GM23338 (cell line): ENCODE measurements around the gene GREB1L. TPM values are rescaled to one million over a fixed set of nuclear protein-coding genes. Genes with fewer than 3 reads are reported as not detected.

ENCODE experiments used
- ATAC-seq: fragments of 200-7000 bp; cut with Tn5 transposase; 3 replicates; pipeline ENCODE4 v1.9.1; 2020
- DNase-seq: peaks from one replicate; pipeline ENCODE4 v3.0.0-alpha.2; 2015; ENCODE audit warnings: low spot score
- H2AFZ ChIP-seq: fragments of 200-600 bp; sonication (generic); 2 replicates; pipeline ENCODE4 v1.8.0; 2016; ENCODE audit warnings: antibody characterized with exemption, mild to moderate bottlenecking, moderate library complexity
- H3F3A ChIP-seq: fragments of 200-600 bp; sonication (generic); replicated peaks from 2 replicates; pipeline ENCODE4 v1.8.0; 2017; ENCODE audit warnings: antibody characterized with exemption, mixed run types, low read depth
- H3K27ac ChIP-seq: fragments of 200-600 bp; sonication (generic); 2 replicates; pipeline ENCODE4 v1.6.1; 2016; ENCODE audit warnings: low read depth
- H3K27me3 ChIP-seq: fragments of 200-600 bp; sonication (generic); 2 replicates; pipeline ENCODE4 v1.8.0; 2016; ENCODE audit warnings: mild to moderate bottlenecking, mixed run types, moderate library complexity; ENCODE audit not compliant: insufficient read depth
- H3K36me3 ChIP-seq: fragments of 200-600 bp; sonication (generic); 2 replicates; pipeline ENCODE4 v1.8.0; 2016; ENCODE audit warnings: mild to moderate bottlenecking; ENCODE audit not compliant: insufficient read depth
- H3K4me1 ChIP-seq: fragments of 200-600 bp; sonication (generic); 2 replicates; pipeline ENCODE4 v1.8.0; 2016; ENCODE audit warnings: mild to moderate bottlenecking, moderate library complexity; ENCODE audit not compliant: insufficient read depth
- H3K4me2 ChIP-seq: fragments of 200-600 bp; sonication (generic); 2 replicates; pipeline ENCODE4 v1.7.1; 2017; ENCODE audit warnings: mixed run types
- H3K4me3 ChIP-seq: fragments of 200-600 bp; sonication (generic); 2 replicates; pipeline ENCODE4 v1.6.1; 2016; ENCODE audit warnings: mixed run types
- H3K79me2 ChIP-seq: fragments of 200-600 bp; sonication (generic); replicated peaks from 2 replicates; pipeline ENCODE4 v1.8.0; 2017; ENCODE audit warnings: mild to moderate bottlenecking; ENCODE audit not compliant: insufficient read depth
- H3K9me2 ChIP-seq: fragments of 200-600 bp; sonication (generic); 2 replicates; pipeline ENCODE4 v1.8.0; 2017; ENCODE audit not compliant: insufficient read depth
- H4K20me1 ChIP-seq: fragments of 200-600 bp; sonication (generic); replicated peaks from 2 replicates; pipeline ENCODE4 v1.8.0; 2017; ENCODE audit warnings: mild to moderate bottlenecking; ENCODE audit not compliant: insufficient read depth
- H3K27ac Mint-ChIP-seq: 2 replicates; pipeline ENCODE4 v1.8.0; 2020; ENCODE audit warnings: inconsistent platforms, mild to moderate bottlenecking, moderate library complexity, mixed read lengths
- H3K27me3 Mint-ChIP-seq: 3 replicates; pipeline ENCODE4 v1.8.0; 2022; ENCODE audit warnings: low read depth, mild to moderate bottlenecking, moderate library complexity, mixed read lengths, inconsistent platforms; ENCODE audit not compliant: insufficient read depth, poor library complexity
- H3K36me3 Mint-ChIP-seq: 3 replicates; pipeline ENCODE4 v1.8.0; 2021; ENCODE audit warnings: low read depth, mild to moderate bottlenecking, inconsistent platforms, moderate library complexity, mixed read lengths
- H3K4me1 Mint-ChIP-seq: 3 replicates; pipeline ENCODE4 v1.8.0; 2020; ENCODE audit warnings: mild to moderate bottlenecking, inconsistent platforms, mixed read lengths
- H3K4me3 Mint-ChIP-seq: 3 replicates; pipeline ENCODE4 v1.8.0; 2021; ENCODE audit warnings: moderate library complexity, mild to moderate bottlenecking, inconsistent platforms, mixed read lengths
- H3K9me3 Mint-ChIP-seq: 3 replicates; pipeline ENCODE4 v1.8.0; 2020; ENCODE audit warnings: moderate library complexity, mild to moderate bottlenecking, inconsistent platforms, mixed read lengths
- CREB1 ChIP-seq: fragments of 250-450 bp; sonication (Bioruptor Pico); IDR thresholded peaks from 2 replicates; pipeline ENCODE4 v1.5.0; 2020; ENCODE audit warnings: low read depth, mild to moderate bottlenecking, moderate library complexity
- CTCF ChIP-seq, 2 experiments: fragments of 200-600 bp in 1 of 2; sonication (generic) in 1 of 2; conservative IDR thresholded peaks; 2 replicates each; pipeline versions ENCODE4 v1.5.1 to v1.6.1; 2016 to 2017; ENCODE audit warnings: antibody characterized with exemption in 2 of 2, low read depth in 2 of 2, mild to moderate bottlenecking in 2 of 2, moderate library complexity in 1 of 2
- ETS1 ChIP-seq: IDR thresholded peaks from 2 replicates; pipeline ENCODE4 v1.6.1; 2016; ENCODE audit warnings: antibody characterized with exemption
- EZH2 ChIP-seq: fragments of 200-600 bp; sonication (generic); IDR thresholded peaks from one replicate; pipeline ENCODE4 v1.8.0; 2017; ENCODE audit warnings: antibody characterized with exemption, mild to moderate bottlenecking, low read depth; ENCODE audit not compliant: unreplicated experiment
- EZH2phosphoT487 ChIP-seq: fragments of 200-600 bp; sonication (generic); IDR thresholded peaks from one replicate; pipeline ENCODE4 v1.8.1; 2018; ENCODE audit warnings: antibody characterized with exemption; ENCODE audit not compliant: unreplicated experiment
- JUNB ChIP-seq: IDR thresholded peaks from one replicate; pipeline ENCODE4 v1.6.1; 2016; ENCODE audit warnings: antibody characterized with exemption; ENCODE audit not compliant: unreplicated experiment
- NANOG ChIP-seq: IDR thresholded peaks from 2 replicates; pipeline ENCODE4 v1.6.1; 2016; ENCODE audit warnings: antibody characterized with exemption, borderline replicate concordance
- POLR2AphosphoS5 ChIP-seq: IDR thresholded peaks from 2 replicates; pipeline ENCODE4 v1.6.1; 2016; ENCODE audit warnings: antibody characterized with exemption, low read depth
- REST ChIP-seq: IDR thresholded peaks from one replicate; pipeline ENCODE4 v1.6.1; 2018; ENCODE audit warnings: antibody characterized with exemption; ENCODE audit not compliant: unreplicated experiment
- STAT1 ChIP-seq: IDR thresholded peaks from one replicate; pipeline ENCODE4 v1.6.1; 2016; ENCODE audit warnings: antibody characterized with exemption; ENCODE audit not compliant: unreplicated experiment
- ZNF114 ChIP-seq: fragments of 250-450 bp; sonication (Bioruptor Pico); IDR thresholded peaks from 2 replicates; pipeline ENCODE4 v1.5.0; 2020; ENCODE audit warnings: mild to moderate bottlenecking, moderate library complexity
- ZNF331 ChIP-seq: fragments of 250-450 bp; sonication (Bioruptor Pico); IDR thresholded peaks from 2 replicates; pipeline ENCODE4 v1.5.0; 2020; ENCODE audit warnings: low read depth, mild to moderate bottlenecking, moderate library complexity
- ZNF462 ChIP-seq: fragments of 250-450 bp; sonication (Bioruptor Pico); IDR thresholded peaks from 2 replicates; pipeline ENCODE4 v1.5.0; 2020; ENCODE audit warnings: mild to moderate bottlenecking, moderate library complexity
- polyA plus RNA-seq: library from polyadenylated mRNA; unstranded; fragments of >200 nt; fragmentation: Nextera tagmentation; extraction: Ambion mirVana; gene quantifications from 2 replicates; pipeline ENCODE4 v1.2.1, GENCODE V29; 2016
- total RNA-seq: library from RNA; depleted of rRNA; stranded (reverse); fragments of >200 nt; shearing (Covaris generic); gene quantifications from 2 replicates; pipeline ENCODE4 v1.2.3, GENCODE V29; 2014

Gene GREB1L
- total and polyA plus RNA-seq, 2 experiments from 2014 or later: 0.03 to 0.29 TPM

GRCh38 chr18:21452796-21453510 is 210.9 kb downstream of the GREB1L start:
- Mint-ChIP-seq H3K4me1 (peaks cover 4% of the 10 kb centered on the region; the same call in 2 of the 3 replicates), H3K27ac (no peak overlapping the region), H3K27me3 (peaks cover 5% of the 10 kb centered on the region), H3K36me3 (no peaks in the 10 kb centered on the region), H3K4me3 (no peak overlapping the region), H3K9me3 (no peaks in the 10 kb centered on the region)
- TF ChIP-seq JUNB: no peak
- TF ChIP-seq CREB1: no peak
- TF ChIP-seq ETS1: no peak
- no peak for TF ChIP-seq ZNF114 (CRISPR knock-in tag)
- no peak for TF ChIP-seq ZNF331 (CRISPR knock-in tag)
- no peak for TF ChIP-seq ZNF462
- TF ChIP-seq REST: no peak
- TF ChIP-seq EZH2: no peak
- TF ChIP-seq EZH2phosphoT487: no peak
- TF ChIP-seq STAT1: no peak
- no peak for TF ChIP-seq NANOG
- TF ChIP-seq POLR2AphosphoS5: no peak
- no peak for TF ChIP-seq CTCF (conservative IDR thresholded peaks at IDR 0.05; ENCODE audit: low read depth in 2 of 2)
- Histone ChIP-seq H3F3A (no peaks in the 10 kb centered on the region), H3K27ac (no peak overlapping the region), H3K36me3 (no peaks in the 10 kb centered on the region), H4K20me1 (no peaks in the 10 kb centered on the region), H3K27me3 (no peaks in the 10 kb centered on the region), H3K4me2 (no peak overlapping the region), H2AFZ (no peak overlapping the region), H3K4me1 (no peaks in the 10 kb centered on the region), H3K4me3 (no peak overlapping the region), H3K79me2 (no peaks in the 10 kb centered on the region), H3K9me2 (no peaks in the 10 kb centered on the region)
- ATAC-seq: no peak
- DNase-seq: no peak
